ENCODE results near the gene RSL1D1. TPM values are rescaled to one million over a fixed set of nuclear protein-coding genes. Genes with fewer than 3 reads are reported as not detected.

RSL1D1 gene
- total and polyA plus RNA-seq, 9 of the 15 experiments (the other 6 are each of a cell fraction or from before 2014, with no cell fraction given): 259 to 753 (median 373) TPM

- TF ChIP-seq IRF1 (CRISPR knock-in tag; IDR thresholded peaks at IDR 0.05; ENCODE audit: borderline replicate concordance) (no peak), RNF2 (IDR thresholded peaks at IDR 0.05) (0 out of 2 replicates have a peak, but pooled peaks have one; percentile 13), ZNF41 (CRISPR knock-in tag; conservative IDR thresholded peaks at IDR 0.05) (no peak), CHD2 (IDR thresholded peaks at IDR 0.05; ENCODE audit: low read depth, low read length) (no peak; the same call in 1 of the 2 replicates), EP400 (IDR thresholded peaks at IDR 0.05) (peak; percentile 78), RREB1 (CRISPR knock-in tag; IDR thresholded peaks at IDR 0.05) (no peak), CBX5 (IDR thresholded peaks at IDR 0.05; ENCODE audit: borderline replicate concordance, low read depth) (no peak), TFAP4 (CRISPR knock-in tag; IDR thresholded peaks at IDR 0.05; ENCODE audit: borderline replicate concordance) (peak; percentile 68; the same call in 1 of the 2 replicates), ZKSCAN3 (CRISPR knock-in tag; IDR thresholded peaks at IDR 0.05) (no peak), ZNF57 (CRISPR knock-in tag; IDR thresholded peaks at IDR 0.05) (no peak), STAT5B (CRISPR knock-in tag; IDR thresholded peaks at IDR 0.05) (no peak), CHCHD3 (CRISPR knock-in tag; IDR thresholded peaks at IDR 0.05) (peak; percentile 68; the same call in 1 of the 2 replicates), MED1 (CRISPR knock-in tag; IDR thresholded peaks at IDR 0.05; ENCODE audit: borderline replicate concordance) (no peak), MXD1 (CRISPR knock-in tag; IDR thresholded peaks at IDR 0.05; ENCODE audit: borderline replicate concordance, poor library complexity, severe bottlenecking) (no peak), FOXJ3 (CRISPR knock-in tag; IDR thresholded peaks at IDR 0.05) (no peak), ZNF316 (IDR thresholded peaks at IDR 0.05) (peak; percentile 61; the same call in 1 of the 2 replicates), SNRNP70 (optimal IDR thresholded peaks at IDR 0.05; ENCODE audit: low read depth, low read length) (no peak), BHLHE40 (IDR thresholded peaks at IDR 0.05; ENCODE audit: low read length) (0 out of 2 replicates have a peak, but pooled peaks have one; percentile 14)
- TF ChIP-seq, protein P1, sequence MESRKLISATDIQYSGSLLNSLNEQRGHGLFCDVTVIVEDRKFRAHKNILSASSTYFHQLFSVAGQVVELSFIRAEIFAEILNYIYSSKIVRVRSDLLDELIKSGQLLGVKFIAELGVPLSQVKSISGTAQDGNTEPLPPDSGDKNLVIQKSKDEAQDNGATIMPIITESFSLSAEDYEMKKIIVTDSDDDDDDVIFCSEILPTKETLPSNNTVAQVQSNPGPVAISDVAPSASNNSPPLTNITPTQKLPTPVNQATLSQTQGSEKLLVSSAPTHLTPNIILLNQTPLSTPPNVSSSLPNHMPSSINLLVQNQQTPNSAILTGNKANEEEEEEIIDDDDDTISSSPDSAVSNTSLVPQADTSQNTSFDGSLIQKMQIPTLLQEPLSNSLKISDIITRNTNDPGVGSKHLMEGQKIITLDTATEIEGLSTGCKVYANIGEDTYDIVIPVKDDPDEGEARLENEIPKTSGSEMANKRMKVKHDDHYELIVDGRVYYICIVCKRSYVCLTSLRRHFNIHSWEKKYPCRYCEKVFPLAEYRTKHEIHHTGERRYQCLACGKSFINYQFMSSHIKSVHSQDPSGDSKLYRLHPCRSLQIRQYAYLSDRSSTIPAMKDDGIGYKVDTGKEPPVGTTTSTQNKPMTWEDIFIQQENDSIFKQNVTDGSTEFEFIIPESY (CRISPR knock-in tag; IDR thresholded peaks at IDR 0.05): no peak
These were observed 54.0 kb downstream of the RSL1D1 start, which contains the start of gene ZC3H7A (continued) for GRCh38 chr16:11797166-11797956.

Measured in K562 (cell line).